Activated naive CD8-positive, alpha-beta T cell treated with anti-CD3 and anti-CD28 coated beads, Interleukin-2, amount 10 ng/mL, durations not matched to agents 7 days and 5 days (primary cell): Measurements from ENCODE around the gene KRT36. TPM values are rescaled to one million over a fixed set of nuclear protein-coding genes. Genes with fewer than 3 reads are reported as not detected.

Source experiments
- ATAC-seq: fragments of 150-1000 bp; cut with Tn5 transposase; one replicate; pipeline ENCODE4 v1.10.0; 2021; ENCODE audit warnings: low read depth, moderate library complexity
- POLR2A ChIA-PET: fragments of 350-600 bp; sonication (Branson Sonifier 250); formaldehyde crosslinking; loops from one replicate; lab custom pipeline; 2021; ENCODE audit warnings: antibody characterized with exemption; lab: Charles Lee
- DNase-seq: peaks from one replicate; pipeline ENCODE4 v3.0.0; 2021
- H3K27ac Mint-ChIP-seq: one replicate; pipeline ENCODE4 v1.8.0; 2022; ENCODE audit warnings: mild to moderate bottlenecking, mixed read lengths
- H3K27me3 Mint-ChIP-seq: one replicate; pipeline ENCODE4 v1.8.0; 2022; ENCODE audit warnings: mild to moderate bottlenecking, moderate library complexity, mixed read lengths
- H3K36me3 Mint-ChIP-seq: one replicate; pipeline ENCODE4 v1.8.0; 2021; ENCODE audit warnings: mild to moderate bottlenecking, mixed read lengths
- H3K4me1 Mint-ChIP-seq: one replicate; pipeline ENCODE4 v1.8.0; 2021; ENCODE audit warnings: mixed read lengths
- H3K4me3 Mint-ChIP-seq: one replicate; pipeline ENCODE4 v1.8.0; 2022; ENCODE audit warnings: mild to moderate bottlenecking, moderate library complexity, mixed read lengths
- H3K9me3 Mint-ChIP-seq: one replicate; pipeline ENCODE4 v1.8.0; 2021; ENCODE audit warnings: mixed read lengths
- total RNA-seq, 2 experiments: library from RNA; stranded (reverse); gene quantifications; one replicate each; pipeline ENCODE4 v1.2.3, GENCODE V29; 2021

The KRT36 gene
- total RNA-seq, 2 experiments from 2014 or later, result not detected

GRCh38 chr17:41529491-41529915, 39.8 kb upstream of the KRT36 start:
- Mint-ChIP-seq H3K4me1 (peaks cover 2% of the 10 kb centered on the region), H3K27ac (no peak overlapping the region), H3K4me3 (no peak overlapping the region), H3K27me3 (peaks cover 66% of the 10 kb centered on the region), H3K36me3 (no peaks in the 10 kb centered on the region), H3K9me3 (no peaks in the 10 kb centered on the region)
- POLR2A ChIA-PET, result no interaction called here
- DNase-seq (no peak), ATAC-seq (no peak)

GRCh38 chr17:41528959-41529353, 39.2 kb upstream of the KRT36 start:
- H3K9me3 Mint-ChIP-seq, result no peaks in the 10 kb centered on the region
- H3K4me1 Mint-ChIP-seq, result peaks cover 2% of the 10 kb centered on the region
- no peaks in the 10 kb centered on the region for H3K36me3 Mint-ChIP-seq
- H3K27ac Mint-ChIP-seq, result no peak overlapping the region
- DNase-seq, result no peak
- ATAC-seq, result no peak
- no peak overlapping the region for H3K4me3 Mint-ChIP-seq
- peaks cover 66% of the 10 kb centered on the region for H3K27me3 Mint-ChIP-seq
- POLR2A ChIA-PET, result no interaction called here

- Mint-ChIP-seq H3K4me1 (peaks cover 2% of the 10 kb centered on the region), H3K27me3 (peaks cover 58% of the 10 kb centered on the region), H3K4me3 (peak overlapping the region; percentile 39), H3K27ac (no peak overlapping the region), H3K36me3 (no peaks in the 10 kb centered on the region), H3K9me3 (no peaks in the 10 kb centered on the region)
- ATAC-seq, result no peak
- DNase-seq, result peak; percentile 35
- POLR2A ChIA-PET, result no interaction called here
Observed at GRCh38 chr17:41527063-41528023, 37.6 kb upstream of the KRT36 start.

GRCh38 chr17:41524261-41524660, 34.6 kb upstream of the KRT36 start:
- H3K4me1 Mint-ChIP-seq, result peaks cover 2% of the 10 kb centered on the region
- H3K36me3 Mint-ChIP-seq, result no peaks in the 10 kb centered on the region
- POLR2A ChIA-PET, result no interaction called here

GRCh38 chr17:41523787-41524186, 34.1 kb upstream of the KRT36 start:
- no peak for ATAC-seq
- Mint-ChIP-seq H3K27ac (no peak overlapping the region), H3K4me3 (no peak overlapping the region), H3K9me3 (no peaks in the 10 kb centered on the region), H3K36me3 (no peaks in the 10 kb centered on the region), H3K4me1 (peaks cover 2% of the 10 kb centered on the region), H3K27me3 (peaks cover 28% of the 10 kb centered on the region)
- DNase-seq, result no peak
- POLR2A ChIA-PET, result no interaction called here

More at GRCh38 chr17:41524261-41524660, 34.6 kb upstream of the KRT36 start:
- Mint-ChIP-seq H3K9me3 (no peaks in the 10 kb centered on the region), H3K27me3 (peaks cover 32% of the 10 kb centered on the region), H3K4me3 (no peak overlapping the region), H3K27ac (no peak overlapping the region)
- ATAC-seq (no peak), DNase-seq (no peak)

DNA sequence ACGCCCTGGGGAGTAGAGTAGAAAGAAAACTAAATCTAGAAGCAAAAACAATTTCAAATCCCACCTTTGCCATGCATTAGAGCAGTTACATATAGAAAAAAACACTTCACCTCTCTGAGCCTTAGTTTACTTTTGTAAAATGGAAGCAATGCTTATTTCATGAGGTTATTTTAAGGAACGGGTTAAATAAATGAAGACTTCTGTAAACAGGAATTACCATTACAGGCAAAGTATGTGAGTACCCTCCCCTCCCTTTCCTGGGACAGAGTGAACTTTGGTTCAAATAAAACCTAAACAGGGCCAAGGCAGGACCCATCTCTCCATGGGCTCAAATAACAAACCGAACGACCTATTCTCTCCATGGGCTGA, 33.5 kb upstream of the KRT36 start:
- ATAC-seq (no peak), DNase-seq (no peak)
- no peak overlapping the region for H3K27ac Mint-ChIP-seq
- no peaks in the 10 kb centered on the region for H3K9me3 Mint-ChIP-seq
- no peak overlapping the region for H3K4me3 Mint-ChIP-seq
- POLR2A ChIA-PET, result no interaction called here
- H3K27me3 Mint-ChIP-seq, result peaks cover 22% of the 10 kb centered on the region
- H3K4me1 Mint-ChIP-seq, result no peaks in the 10 kb centered on the region
- H3K36me3 Mint-ChIP-seq, result no peaks in the 10 kb centered on the region

DNA sequence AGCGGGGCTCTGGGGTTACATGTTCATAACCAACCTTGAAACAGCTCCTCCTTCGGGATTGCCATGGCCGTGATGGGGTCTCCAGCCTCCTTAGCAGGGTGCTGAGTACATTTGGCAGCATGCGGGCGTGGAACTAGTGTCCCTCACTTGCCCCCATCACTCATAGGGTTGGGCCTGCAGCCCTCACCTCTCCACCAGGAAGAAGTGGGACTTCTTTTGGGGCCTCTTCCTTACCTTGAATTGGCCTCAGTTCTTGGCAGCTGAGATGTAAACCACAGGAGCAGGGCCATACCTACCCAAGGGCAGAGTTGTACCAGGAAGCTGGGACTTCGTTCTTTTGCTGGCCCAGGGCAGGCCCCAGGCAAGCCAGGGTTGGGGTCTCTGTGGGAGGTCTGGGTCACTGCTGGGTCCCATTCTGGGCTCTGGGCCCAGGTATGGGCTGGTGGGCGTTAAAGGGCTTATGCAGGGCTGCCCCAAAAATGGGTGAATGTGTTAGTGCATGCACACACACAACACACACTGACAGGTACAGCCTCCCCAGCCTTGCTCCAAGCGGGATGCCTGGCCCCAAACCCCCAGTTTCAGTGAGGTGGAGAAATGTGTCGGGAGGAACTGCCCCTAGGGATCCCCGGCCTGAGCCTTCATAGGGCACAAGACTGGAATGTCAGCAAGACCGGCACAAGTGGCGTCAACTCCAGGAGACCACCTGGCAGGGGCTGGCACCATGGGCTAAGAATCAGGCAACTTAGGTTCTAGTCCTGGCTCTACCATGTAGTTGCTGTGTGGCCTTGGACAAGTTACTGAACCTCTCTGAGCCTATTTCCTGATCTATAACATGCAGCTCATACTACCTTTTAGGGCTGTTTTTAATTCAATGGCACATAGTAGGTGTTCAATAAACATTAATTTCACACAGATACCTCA, 32.9 kb upstream of the KRT36 start:
- DNase-seq (no peak), ATAC-seq (no peak)
- Mint-ChIP-seq H3K9me3 (no peaks in the 10 kb centered on the region), H3K27ac (no peak overlapping the region), H3K4me3 (no peak overlapping the region), H3K27me3 (peaks cover 17% of the 10 kb centered on the region), H3K36me3 (no peaks in the 10 kb centered on the region), H3K4me1 (no peaks in the 10 kb centered on the region)
- POLR2A ChIA-PET, result interaction anchor here (0.7 kb wide), 1 partner anchor 963 kb away, joined by 5 read pairs; no protein-coding TSS in a partner anchor

- POLR2A ChIA-PET, result interaction anchor here (0.7 kb wide), 1 partner anchor 963 kb away, joined by 5 read pairs; no protein-coding TSS in a partner anchor
- Mint-ChIP-seq H3K9me3 (no peaks in the 10 kb centered on the region), H3K27me3 (peaks cover 9% of the 10 kb centered on the region), H3K27ac (no peak overlapping the region), H3K36me3 (no peaks in the 10 kb centered on the region), H3K4me1 (no peaks in the 10 kb centered on the region), H3K4me3 (no peak overlapping the region)
- DNase-seq, result no peak
- ATAC-seq, result no peak
Observed at GRCh38 chr17:41521574-41522261, 32.0 kb upstream of the KRT36 start.

DNA sequence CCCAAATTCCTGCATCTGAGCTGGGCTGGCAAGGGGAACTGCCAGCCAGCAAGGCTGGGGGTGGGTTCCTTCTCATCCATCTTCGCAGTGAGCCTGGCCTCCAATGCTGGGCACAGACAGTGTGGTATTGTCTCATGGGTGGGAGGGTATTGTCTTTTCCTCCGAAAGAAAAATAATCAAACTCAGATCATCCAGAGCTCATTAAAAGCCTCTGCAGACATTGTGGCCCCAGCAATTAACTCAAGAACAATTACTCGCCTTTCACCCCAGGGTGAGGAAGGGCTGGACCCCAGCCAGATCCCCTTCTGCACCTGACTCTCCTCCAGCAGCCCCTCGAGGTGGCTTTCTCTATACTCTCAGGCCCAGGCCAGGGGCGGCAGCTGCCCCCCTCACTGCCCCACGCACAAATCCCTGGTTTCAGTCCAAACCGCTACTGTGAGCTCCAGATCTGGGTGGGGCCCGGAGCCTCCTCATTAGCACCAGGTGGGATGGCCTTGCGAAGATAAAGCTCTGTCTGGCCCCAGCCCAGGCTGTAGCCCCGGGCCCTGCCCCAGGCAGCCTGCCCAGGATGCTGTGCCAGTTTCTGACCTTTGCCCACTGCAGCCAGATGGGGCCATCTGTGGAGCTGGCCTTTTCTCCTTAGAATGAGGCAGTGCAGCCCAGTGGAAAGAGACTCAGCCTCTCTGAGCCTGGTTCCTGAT, 31.3 kb upstream of the KRT36 start:
- POLR2A ChIA-PET, result interaction anchor here (0.8 kb wide), 1 partner anchor 167 kb away, joined by 3 read pairs; the partner anchor contains the start of gene EIF1

DNA sequence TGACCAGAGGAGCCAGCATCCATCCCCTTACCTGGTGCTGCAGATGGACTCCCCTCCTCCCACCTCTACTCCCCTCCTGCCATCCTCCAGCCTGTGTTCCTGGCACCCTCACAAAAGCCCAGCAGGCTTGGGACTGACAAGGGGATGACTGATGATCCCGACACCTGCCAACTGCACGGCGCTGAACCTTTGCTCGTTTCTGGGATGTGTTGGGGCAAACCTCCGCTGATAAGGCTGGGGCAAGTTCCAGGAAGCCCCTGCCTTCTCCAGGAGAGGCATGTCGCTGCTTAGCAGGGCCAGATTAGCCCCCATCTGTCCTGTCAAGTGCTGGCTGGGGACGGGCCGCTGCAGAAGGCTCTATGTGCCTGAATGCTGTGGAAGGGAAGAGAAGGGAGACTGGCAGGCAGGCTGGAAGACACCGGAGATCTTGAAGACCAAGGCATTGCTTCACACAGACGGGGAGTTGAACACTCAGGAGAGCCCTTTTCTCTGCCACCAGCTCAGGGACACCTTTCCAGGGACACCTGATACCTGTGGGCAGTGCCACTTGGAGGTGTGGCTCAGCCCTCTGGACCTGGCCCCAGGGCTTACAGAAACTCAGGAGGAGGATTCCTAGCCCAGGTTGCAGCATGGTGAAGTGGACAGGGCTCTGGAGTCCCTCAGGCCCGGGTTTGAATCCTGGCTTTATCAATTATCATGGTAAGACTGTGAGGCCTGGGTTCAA, 30.0 kb upstream of the KRT36 start:
- ATAC-seq (no peak), DNase-seq (no peak)
- Mint-ChIP-seq H3K4me3 (no peak overlapping the region), H3K9me3 (no peaks in the 10 kb centered on the region), H3K27ac (no peak overlapping the region), H3K36me3 (no peaks in the 10 kb centered on the region), H3K27me3 (no peaks in the 10 kb centered on the region), H3K4me1 (no peaks in the 10 kb centered on the region)
- POLR2A ChIA-PET, result no interaction called here

More for the DNA sequence above, 31.3 kb upstream of the KRT36 start:
- Mint-ChIP-seq H3K27ac (no peak overlapping the region), H3K9me3 (no peaks in the 10 kb centered on the region), H3K27me3 (peaks cover 4% of the 10 kb centered on the region), H3K4me3 (no peak overlapping the region), H3K36me3 (no peaks in the 10 kb centered on the region), H3K4me1 (no peaks in the 10 kb centered on the region)
- DNase-seq (no peak), ATAC-seq (no peak)

DNA sequence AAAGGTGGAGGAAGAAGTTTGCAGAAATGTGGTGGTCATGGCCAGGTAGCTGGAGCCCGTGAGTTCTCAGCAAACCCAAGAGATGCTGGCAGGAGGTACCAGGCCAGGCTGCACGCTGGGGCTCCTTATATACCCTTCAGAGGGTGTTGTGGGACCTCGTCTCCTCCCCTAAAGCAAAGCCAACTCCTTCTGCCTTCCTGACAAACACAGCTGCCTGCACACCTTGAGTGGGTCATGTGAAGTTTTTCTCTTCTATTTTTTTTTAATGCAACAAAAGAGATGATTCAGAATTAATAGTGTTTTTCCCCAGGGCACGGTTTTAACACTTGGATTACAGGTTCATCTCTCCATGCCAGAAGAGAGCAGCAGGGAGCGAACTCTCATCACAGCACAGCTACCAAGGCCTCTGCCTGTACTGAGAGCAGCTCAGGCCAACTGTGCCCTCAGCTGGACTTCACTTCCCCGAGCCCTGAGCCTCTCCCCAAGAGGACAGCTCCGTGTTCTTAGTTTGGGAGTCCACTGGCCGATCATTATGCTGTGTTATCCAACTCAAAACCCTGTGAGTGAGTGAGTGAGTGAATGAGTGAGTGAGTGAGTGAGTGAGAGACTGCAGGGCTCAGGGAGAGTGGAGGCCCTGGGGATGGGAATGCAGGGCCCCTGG, 29.2 kb upstream of the KRT36 start, which contains the start of gene KRT15:
Gene KRT15 (minus strand): TSS at position 102 of the 661 bp plus-strand sequence. CDS start 63 bp downstream, at position 39.
- POLR2A ChIA-PET, result interaction anchor here (0.6 kb wide), 1 partner anchor 975 kb away, joined by 12 read pairs; no protein-coding TSS in a partner anchor
- DNase-seq (no peak), ATAC-seq (no peak)
- no peaks in the 10 kb centered on the region for H3K27me3 Mint-ChIP-seq
- H3K4me1 Mint-ChIP-seq, result no peaks in the 10 kb centered on the region
- no peak within 1 kb of the TSS for H3K27ac Mint-ChIP-seq
- H3K36me3 Mint-ChIP-seq, result no peaks in the 10 kb centered on the region
- H3K9me3 Mint-ChIP-seq, result no peaks in the 10 kb centered on the region
- H3K4me3 Mint-ChIP-seq, result no peak within 1 kb of the TSS
